ENCODE measurements around the gene PRELID3B. TPM values are rescaled to one million over a fixed set of nuclear protein-coding genes. Genes with fewer than 3 reads are reported as not detected.

Gene PRELID3B
- total RNA-seq, 3 donors from 2014 or later (not counting 1 experiment from before 2014, with no cell fraction given), result 49.3 to 51.6 (median 51.4) TPM

- no peak overlapping the region for H3K27ac ChIP-seq (ENCODE audit: low read length)
- H3K4me3 ChIP-seq (ENCODE audit: low read length), result no peak overlapping the region
- Mint-ChIP-seq H3K27ac (no peak overlapping the region), H3K4me1 (peaks cover 0 to 4% of the 10 kb centered on the region in 2 donors), H3K4me3 (no peak overlapping the region), H3K9me3 (no peaks in the 10 kb centered on the region), H3K27me3 (ENCODE audit: low read depth in 2 of 2) (no peaks in the 10 kb centered on the region), H3K36me3 (no peaks in the 10 kb centered on the region)
- H3K36me3 ChIP-seq (ENCODE audit: control insufficient read depth, insufficient read depth, low read length), result peaks cover 61% of the 10 kb centered on the region
- TF ChIP-seq CTCF (IDR thresholded peaks at IDR 0.05), result no peak
- no peaks in the 10 kb centered on the region for H3K9me3 ChIP-seq (ENCODE audit: control insufficient read depth, insufficient read depth, low read length)
- ATAC-seq, result no peak
- WGBS (ENCODE audit: insufficient coverage), result 98% methylated on average over 24 of the region's 24 CpGs
- intact Hi-C loops (cut with micrococcal nuclease), result no loop called here
- H3K27me3 ChIP-seq (ENCODE audit: control insufficient read depth, insufficient read depth, low read length), result no peaks in the 10 kb centered on the region
- DNase-seq, result no peak
- H3K4me1 ChIP-seq (ENCODE audit: control insufficient read depth, insufficient read depth, low read length), result no peaks in the 10 kb centered on the region
Measured at GRCh38 chr20:58997141-58997770, 45.3 kb downstream of the PRELID3B start.

GRCh38 chr20:58996226-58996611 lies 46.4 kb downstream of the PRELID3B start:
- H3K27ac ChIP-seq (ENCODE audit: low read length), result no peak overlapping the region
- no peak for TF ChIP-seq CTCF (IDR thresholded peaks at IDR 0.05)
- peaks cover 6% of the 10 kb centered on the region for H3K36me3 Mint-ChIP-seq
- no peaks in the 10 kb centered on the region for H3K27me3 ChIP-seq (ENCODE audit: control insufficient read depth, insufficient read depth, low read length)
- no peaks in the 10 kb centered on the region for H3K9me3 ChIP-seq (ENCODE audit: control insufficient read depth, insufficient read depth, low read length)
- H3K4me1 ChIP-seq (ENCODE audit: control insufficient read depth, insufficient read depth, low read length), result no peaks in the 10 kb centered on the region
- peaks cover 69% of the 10 kb centered on the region for H3K36me3 ChIP-seq (ENCODE audit: control insufficient read depth, insufficient read depth, low read length)
- H3K4me3 Mint-ChIP-seq, result no peak overlapping the region
- H3K4me3 ChIP-seq (ENCODE audit: low read length), result no peak overlapping the region
- H3K9me3 Mint-ChIP-seq, result no peaks in the 10 kb centered on the region
- ATAC-seq (no peak), DNase-seq (no peak)
- peak overlapping the region in 1 of 2 donors; percentile 19 for H3K27ac Mint-ChIP-seq
- intact Hi-C loops (cut with micrococcal nuclease), result no loop called here
- H3K27me3 Mint-ChIP-seq (ENCODE audit: low read depth in 2 of 2), result no peaks in the 10 kb centered on the region
- WGBS (ENCODE audit: insufficient coverage), result 97% methylated on average over 12 of the region's 12 CpGs
- peaks cover 0 to 4% of the 10 kb centered on the region in 2 donors for H3K4me1 Mint-ChIP-seq

- DNase-seq (no peak), ATAC-seq (no peak)
- no peak overlapping the region for H3K27ac ChIP-seq (ENCODE audit: low read length)
- no peaks in the 10 kb centered on the region for H3K9me3 ChIP-seq (ENCODE audit: control insufficient read depth, insufficient read depth, low read length)
- intact Hi-C loops (cut with micrococcal nuclease), result no loop called here
- peaks cover 75% of the 10 kb centered on the region for H3K36me3 ChIP-seq (ENCODE audit: control insufficient read depth, insufficient read depth, low read length)
- 93% methylated on average over 17 of the region's 18 CpGs for WGBS (ENCODE audit: insufficient coverage)
- no peak overlapping the region for H3K4me3 Mint-ChIP-seq
- H3K27ac Mint-ChIP-seq, result peak overlapping the region in 1 of 2 donors; percentile 19
- no peak overlapping the region for H3K4me3 ChIP-seq (ENCODE audit: low read length)
- peaks cover 0 to 4% of the 10 kb centered on the region in 2 donors for H3K4me1 Mint-ChIP-seq
- no peaks in the 10 kb centered on the region for H3K27me3 ChIP-seq (ENCODE audit: control insufficient read depth, insufficient read depth, low read length)
- H3K36me3 Mint-ChIP-seq, result peaks cover 7% of the 10 kb centered on the region
- no peaks in the 10 kb centered on the region for H3K9me3 Mint-ChIP-seq
- no peak for TF ChIP-seq CTCF (IDR thresholded peaks at IDR 0.05)
- H3K27me3 Mint-ChIP-seq (ENCODE audit: low read depth in 2 of 2), result no peaks in the 10 kb centered on the region
- no peaks in the 10 kb centered on the region for H3K4me1 ChIP-seq (ENCODE audit: control insufficient read depth, insufficient read depth, low read length)
Measured at GRCh38 chr20:58995461-58996225, 46.9 kb downstream of the PRELID3B start.

All from natural killer cell (primary cell).